Fibroblast of villous mesenchyme (primary cell): ENCODE results near the gene PPP1R10. TPM values are rescaled to one million over a fixed set of nuclear protein-coding genes. Genes with fewer than 3 reads are reported as not detected.

Experiments
- DNase-seq: peaks from one replicate; pipeline ENCODE4 v3.0.0-alpha.2; 2010; ENCODE audit warnings: low read depth
- H3K4me3 ChIP-seq: 2 replicates; pipeline ENCODE4 v1.5.1; 2011; ENCODE audit warnings: low read depth, mild to moderate bottlenecking, low read length
- total RNA-seq: library from RNA; depleted of rRNA; stranded (reverse); fragments of >200 nt; gene quantifications from 2 replicates; pipeline ENCODE4 v1.2.3, GENCODE V29; 2012
- TF ChIP-seq, protein P1 (sequence below): IDR thresholded peaks from 2 replicates; pipeline ENCODE4 v1.5.1; 2012; ENCODE audit warnings: low read depth, mild to moderate bottlenecking, low read length; ENCODE audit not compliant: insufficient read depth

The PPP1R10 gene
- total RNA-seq, 1 donor = 70.4 TPM

- TF ChIP-seq, protein P1, sequence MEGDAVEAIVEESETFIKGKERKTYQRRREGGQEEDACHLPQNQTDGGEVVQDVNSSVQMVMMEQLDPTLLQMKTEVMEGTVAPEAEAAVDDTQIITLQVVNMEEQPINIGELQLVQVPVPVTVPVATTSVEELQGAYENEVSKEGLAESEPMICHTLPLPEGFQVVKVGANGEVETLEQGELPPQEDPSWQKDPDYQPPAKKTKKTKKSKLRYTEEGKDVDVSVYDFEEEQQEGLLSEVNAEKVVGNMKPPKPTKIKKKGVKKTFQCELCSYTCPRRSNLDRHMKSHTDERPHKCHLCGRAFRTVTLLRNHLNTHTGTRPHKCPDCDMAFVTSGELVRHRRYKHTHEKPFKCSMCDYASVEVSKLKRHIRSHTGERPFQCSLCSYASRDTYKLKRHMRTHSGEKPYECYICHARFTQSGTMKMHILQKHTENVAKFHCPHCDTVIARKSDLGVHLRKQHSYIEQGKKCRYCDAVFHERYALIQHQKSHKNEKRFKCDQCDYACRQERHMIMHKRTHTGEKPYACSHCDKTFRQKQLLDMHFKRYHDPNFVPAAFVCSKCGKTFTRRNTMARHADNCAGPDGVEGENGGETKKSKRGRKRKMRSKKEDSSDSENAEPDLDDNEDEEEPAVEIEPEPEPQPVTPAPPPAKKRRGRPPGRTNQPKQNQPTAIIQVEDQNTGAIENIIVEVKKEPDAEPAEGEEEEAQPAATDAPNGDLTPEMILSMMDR = no peak
- DNase-seq = no peak
- H3K4me3 ChIP-seq = peak overlapping the region; percentile 94
Measured at GRCh38 chr6:30570263-30570662, 46.8 kb downstream of the PPP1R10 start.

DNA sequence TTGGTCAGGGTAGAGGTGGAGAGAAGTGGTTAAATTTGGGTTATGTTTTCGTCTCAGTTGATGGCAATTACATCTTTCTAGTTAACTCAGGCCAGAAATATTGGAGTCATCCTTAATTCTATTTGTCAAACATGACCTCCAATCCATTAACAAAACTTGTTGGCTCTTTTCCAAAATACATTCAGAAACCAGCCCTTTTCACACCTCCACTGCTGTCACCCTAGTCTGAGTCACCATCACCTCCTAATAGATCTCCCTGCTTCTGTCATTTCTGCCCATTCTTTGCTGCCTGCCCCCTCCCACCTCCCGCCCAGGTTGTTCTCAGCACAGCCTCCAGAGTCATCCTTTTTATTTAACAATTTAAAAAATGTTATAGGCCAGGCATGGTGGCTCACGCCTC lies 48.8 kb downstream of the PPP1R10 start:
- no peak for DNase-seq
- TF ChIP-seq, protein P1 = no peak
- H3K4me3 ChIP-seq = no peak overlapping the region

GRCh38 chr6:30565772-30566171 lies 51.3 kb downstream of the PPP1R10 start:
- DNase-seq = peak; percentile 82
- no peak overlapping the region for H3K4me3 ChIP-seq
- TF ChIP-seq, protein P1 = no peak

DNA sequence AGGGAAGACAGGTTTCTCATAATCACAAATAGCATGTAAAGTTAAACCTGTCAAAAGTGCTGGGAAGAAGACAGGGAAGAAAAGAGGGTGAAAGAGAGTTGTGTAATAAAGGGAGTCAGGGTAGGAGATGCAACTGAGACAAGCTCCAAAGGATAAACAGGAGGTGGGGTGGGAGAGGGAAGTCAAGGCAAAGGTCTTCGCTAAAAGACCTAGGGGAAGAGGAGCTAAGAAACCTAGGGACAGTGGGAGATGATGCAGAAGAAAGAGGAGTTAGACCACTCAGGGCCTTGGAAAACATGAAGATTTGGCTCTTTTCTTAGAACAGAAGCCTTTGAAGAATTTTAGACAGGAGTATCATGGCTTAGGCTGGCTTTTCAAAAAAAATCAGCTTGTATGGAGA lies 52.9 kb downstream of the PPP1R10 start:
- H3K4me3 ChIP-seq = no peak overlapping the region
- DNase-seq = no peak
- TF ChIP-seq, protein P1 = no peak

DNA sequence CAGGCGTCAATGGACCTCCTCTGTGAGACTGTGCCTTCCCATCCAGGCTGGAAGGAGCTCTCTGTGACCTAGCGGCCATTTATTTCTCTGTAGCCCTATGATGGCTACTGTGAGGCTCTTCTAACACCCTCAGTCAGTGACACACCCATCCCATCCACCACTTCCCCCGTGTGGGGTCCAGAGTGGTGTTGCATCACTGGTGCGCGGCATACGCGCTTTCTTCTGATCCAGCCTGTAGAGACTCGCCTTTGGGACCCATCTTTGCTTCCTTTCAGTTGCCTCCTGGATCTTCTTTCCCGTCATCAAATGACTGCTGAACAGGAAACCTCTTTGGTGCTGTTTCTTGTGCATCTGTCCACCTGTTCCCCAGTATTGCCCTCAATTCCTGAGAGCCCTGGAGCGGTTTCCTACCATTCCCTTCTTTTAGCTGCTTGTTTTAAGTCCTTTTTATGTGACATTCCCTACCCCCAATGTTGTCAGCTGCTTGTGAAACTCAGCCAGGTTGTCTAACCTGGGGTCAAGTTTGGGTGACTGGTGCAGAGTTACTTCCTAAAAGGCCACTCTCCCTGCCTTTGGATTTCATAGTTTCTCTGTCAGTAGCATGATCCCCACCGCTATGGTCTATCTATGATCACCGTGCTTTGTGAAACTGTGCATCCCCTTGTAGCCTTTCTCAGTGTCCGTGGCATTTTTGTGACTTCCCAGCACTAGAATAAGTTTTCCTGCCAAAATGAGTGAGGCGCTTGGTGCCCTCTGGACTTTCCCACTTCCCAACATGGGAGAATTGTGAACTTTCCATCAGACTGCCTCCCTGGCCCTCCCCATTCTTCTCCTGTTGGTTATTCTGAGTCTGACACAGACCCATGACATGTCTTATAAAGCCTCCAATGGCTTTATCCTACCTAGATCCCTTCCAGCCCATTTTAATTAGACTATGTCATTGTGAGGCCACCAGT lies 54.3 kb downstream of the PPP1R10 start:
- TF ChIP-seq, protein P1 = no peak
- H3K4me3 ChIP-seq = no peak overlapping the region
- DNase-seq = no peak

DNA sequence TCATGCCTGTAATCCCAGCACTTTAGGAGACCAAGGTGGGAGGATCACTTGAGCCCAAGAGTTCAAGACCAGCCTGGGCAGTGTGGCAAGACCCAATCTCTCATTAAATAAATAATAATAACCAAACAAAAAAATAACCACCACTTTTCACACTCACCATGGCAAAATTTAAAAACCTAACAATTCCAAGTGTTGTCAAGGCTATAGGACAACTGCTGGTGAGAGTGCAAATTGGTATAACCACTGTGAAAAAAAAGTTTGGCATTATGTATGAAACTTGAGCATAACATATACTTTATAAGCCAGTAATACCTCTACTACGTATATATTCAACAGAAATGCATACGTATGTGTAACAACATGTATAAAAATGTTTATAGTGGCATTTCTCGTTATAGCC lies 56.1 kb downstream of the PPP1R10 start:
- TF ChIP-seq, protein P1 = no peak
- DNase-seq = no peak
- no peak overlapping the region for H3K4me3 ChIP-seq
